ENCODE data around the gene RHBDL3.

The RHBDL3 gene

DNA sequence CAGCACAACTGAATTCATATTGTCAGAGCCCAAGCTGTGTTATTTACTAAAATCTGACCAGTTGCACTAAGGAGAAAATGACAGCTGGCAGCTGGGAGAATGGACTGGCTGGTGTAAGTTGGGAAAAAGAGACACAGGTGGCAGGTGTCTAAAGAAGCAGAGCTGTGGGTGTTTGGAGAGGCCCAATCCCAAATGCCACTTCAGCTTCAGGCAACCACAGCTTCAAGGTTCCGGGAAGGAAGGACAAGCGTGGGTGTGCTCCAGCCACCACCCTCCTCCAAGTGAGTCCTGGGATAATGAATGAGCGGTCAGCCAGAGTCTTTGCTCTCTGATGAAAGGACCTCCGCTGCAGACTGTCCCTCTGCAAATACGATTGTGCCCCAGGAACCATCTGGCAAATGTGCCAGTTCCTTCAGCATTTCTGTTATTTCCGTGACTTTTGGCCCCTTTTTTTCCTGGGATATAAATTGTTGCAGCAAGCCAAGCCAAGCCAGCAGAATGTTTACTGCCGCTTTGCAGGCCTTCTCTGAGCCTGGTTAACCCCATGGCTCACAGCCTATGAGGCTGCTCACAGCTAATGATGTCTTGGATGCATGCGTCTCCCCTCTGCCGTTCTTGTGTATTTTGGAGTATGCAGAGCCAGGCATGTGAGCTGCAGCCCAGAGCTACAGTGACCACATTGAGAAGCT, 9.5 kb upstream of the RHBDL3 start:
- H3K27ac ChIP-seq, result no peak overlapping the region
- no peak for DNase-seq
- no peaks in the 10 kb centered on the region for H3K27me3 ChIP-seq (ENCODE audit: insufficient read depth, low read depth, severe bottlenecking)
- no peak overlapping the region for H3K4me3 ChIP-seq (ENCODE audit: low read depth, low read length)
- no peaks in the 10 kb centered on the region for H3K36me3 ChIP-seq
- TF ChIP-seq CTCF (IDR thresholded peaks at IDR 0.05; ENCODE audit: low read depth, low read length), result no peak
- H3K9me3 ChIP-seq (ENCODE audit: severe bottlenecking), result no peaks in the 10 kb centered on the region

DNA sequence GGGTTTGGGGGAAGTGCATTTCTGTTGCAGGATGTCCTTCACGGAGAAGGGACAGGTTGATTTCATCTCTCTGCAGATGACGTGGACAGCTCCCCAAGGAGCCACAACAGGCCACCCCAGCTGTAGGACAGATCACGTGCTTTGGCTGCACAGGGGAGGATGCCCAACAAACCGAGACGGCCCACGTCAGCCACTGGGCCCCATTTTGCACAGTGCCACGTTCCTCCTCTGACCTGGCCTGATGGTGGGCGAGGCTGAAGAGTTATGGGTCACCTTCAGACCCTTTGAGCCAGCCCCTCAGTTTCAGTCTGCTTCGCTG, 9.0 kb upstream of the RHBDL3 start:
- no peak for DNase-seq
- no peak for TF ChIP-seq CTCF (IDR thresholded peaks at IDR 0.05; ENCODE audit: low read depth, low read length)
- Histone ChIP-seq H3K9me3 (ENCODE audit: severe bottlenecking) (no peaks in the 10 kb centered on the region), H3K27me3 (ENCODE audit: insufficient read depth, low read depth, severe bottlenecking) (no peaks in the 10 kb centered on the region), H3K27ac (peak overlapping the region; percentile 81; the same call in 1 of the 2 replicates), H3K4me3 (ENCODE audit: low read depth, low read length) (no peak overlapping the region), H3K36me3 (no peaks in the 10 kb centered on the region)

- DNase-seq, result peak; percentile 86
- no peaks in the 10 kb centered on the region for H3K36me3 ChIP-seq
- TF ChIP-seq CTCF (IDR thresholded peaks at IDR 0.05; ENCODE audit: low read depth, low read length), result no peak
- peak overlapping the region; percentile 81 for H3K27ac ChIP-seq
- H3K27me3 ChIP-seq (ENCODE audit: insufficient read depth, low read depth, severe bottlenecking), result no peaks in the 10 kb centered on the region
- H3K9me3 ChIP-seq (ENCODE audit: severe bottlenecking), result no peaks in the 10 kb centered on the region
- H3K4me3 ChIP-seq (ENCODE audit: low read depth, low read length), result peak overlapping the region; percentile 3; the same call in 1 of the 2 replicates
These were observed 7.1 kb upstream of the RHBDL3 start for GRCh38 chr17:32258383-32259140.

GRCh38 chr17:32259586-32259985, 6.0 kb upstream of the RHBDL3 start:
- TF ChIP-seq CTCF (IDR thresholded peaks at IDR 0.05; ENCODE audit: low read depth, low read length), result no peak
- Histone ChIP-seq H3K36me3 (no peaks in the 10 kb centered on the region), H3K9me3 (ENCODE audit: severe bottlenecking) (no peaks in the 10 kb centered on the region), H3K4me3 (ENCODE audit: low read depth, low read length) (no peak overlapping the region), H3K27me3 (ENCODE audit: insufficient read depth, low read depth, severe bottlenecking) (no peaks in the 10 kb centered on the region), H3K27ac (peak overlapping the region; percentile 33)
- DNase-seq, result no peak

GRCh38 chr17:32261417-32261736, 4.3 kb upstream of the RHBDL3 start:
- DNase-seq, result no peak
- no peak overlapping the region for H3K4me3 ChIP-seq (ENCODE audit: low read depth, low read length)
- no peak for TF ChIP-seq CTCF (IDR thresholded peaks at IDR 0.05; ENCODE audit: low read depth, low read length)
- H3K27ac ChIP-seq, result no peak overlapping the region
- no peaks in the 10 kb centered on the region for H3K9me3 ChIP-seq (ENCODE audit: severe bottlenecking)
- H3K27me3 ChIP-seq (ENCODE audit: insufficient read depth, low read depth, severe bottlenecking), result no peaks in the 10 kb centered on the region
- H3K36me3 ChIP-seq, result no peaks in the 10 kb centered on the region; the same call in 1 of the 2 replicates
